GM20000 (cell line): ENCODE data around the gene PHOX2B.

Source experiments
- DNase-seq: peaks from one replicate; pipeline ENCODE4 v3.0.0; 2012; ENCODE audit warnings: low spot score
- TF ChIP-seq, protein P1 (sequence below): IDR thresholded peaks from 2 replicates; pipeline ENCODE4 v1.5.1; 2012; ENCODE audit warnings: mild to moderate bottlenecking, control low read depth; ENCODE audit errors: extremely low read depth, missing control alignments

The PHOX2B gene

DNA sequence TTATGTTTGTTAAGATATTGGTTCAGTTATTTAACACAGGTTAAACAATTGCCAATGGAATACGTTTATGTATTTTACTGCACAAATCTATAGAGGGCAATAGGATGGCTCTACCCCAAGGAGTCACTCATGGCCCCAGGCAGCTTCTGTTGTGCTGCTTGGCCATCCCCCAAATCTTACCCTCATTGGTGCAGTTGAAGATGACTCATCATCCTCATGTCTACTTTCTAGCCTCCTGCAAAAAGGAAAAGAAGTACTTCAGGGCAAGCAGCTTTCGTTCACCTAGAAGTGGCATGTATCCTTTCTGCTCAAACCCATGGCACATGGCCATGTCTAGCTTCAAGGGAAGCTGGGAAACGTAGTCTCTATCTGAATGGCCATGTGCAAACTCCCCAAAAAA, 14.2 kb downstream of the PHOX2B start:
- TF ChIP-seq, protein P1, sequence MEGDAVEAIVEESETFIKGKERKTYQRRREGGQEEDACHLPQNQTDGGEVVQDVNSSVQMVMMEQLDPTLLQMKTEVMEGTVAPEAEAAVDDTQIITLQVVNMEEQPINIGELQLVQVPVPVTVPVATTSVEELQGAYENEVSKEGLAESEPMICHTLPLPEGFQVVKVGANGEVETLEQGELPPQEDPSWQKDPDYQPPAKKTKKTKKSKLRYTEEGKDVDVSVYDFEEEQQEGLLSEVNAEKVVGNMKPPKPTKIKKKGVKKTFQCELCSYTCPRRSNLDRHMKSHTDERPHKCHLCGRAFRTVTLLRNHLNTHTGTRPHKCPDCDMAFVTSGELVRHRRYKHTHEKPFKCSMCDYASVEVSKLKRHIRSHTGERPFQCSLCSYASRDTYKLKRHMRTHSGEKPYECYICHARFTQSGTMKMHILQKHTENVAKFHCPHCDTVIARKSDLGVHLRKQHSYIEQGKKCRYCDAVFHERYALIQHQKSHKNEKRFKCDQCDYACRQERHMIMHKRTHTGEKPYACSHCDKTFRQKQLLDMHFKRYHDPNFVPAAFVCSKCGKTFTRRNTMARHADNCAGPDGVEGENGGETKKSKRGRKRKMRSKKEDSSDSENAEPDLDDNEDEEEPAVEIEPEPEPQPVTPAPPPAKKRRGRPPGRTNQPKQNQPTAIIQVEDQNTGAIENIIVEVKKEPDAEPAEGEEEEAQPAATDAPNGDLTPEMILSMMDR = no peak
- DNase-seq = no peak

DNA sequence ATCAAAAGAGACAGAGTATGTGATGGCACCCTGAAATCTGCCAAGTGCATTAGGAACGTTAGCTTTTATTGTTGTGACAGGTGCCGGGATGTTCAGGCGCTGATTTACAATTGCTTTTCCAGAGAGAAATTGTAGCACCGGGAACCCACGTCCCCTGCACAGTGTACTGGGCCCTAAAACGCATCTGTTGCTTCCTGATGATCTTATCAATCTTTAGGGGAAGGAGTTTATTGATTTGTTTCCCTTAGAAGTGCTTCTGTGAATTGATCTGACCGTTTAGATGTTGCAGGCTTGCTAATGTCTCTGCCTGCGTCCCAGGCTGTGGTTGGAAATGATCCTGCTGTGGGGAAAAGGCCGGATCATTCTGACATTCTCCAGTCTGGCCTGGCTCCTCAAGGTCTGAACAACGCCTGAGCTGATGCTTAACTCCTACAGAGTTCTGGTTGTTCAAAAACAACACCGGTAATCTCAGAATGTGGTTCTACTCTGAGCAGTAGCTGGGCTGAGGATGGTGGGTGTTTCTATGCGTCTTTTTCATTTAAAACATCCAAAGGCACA, 16.9 kb downstream of the PHOX2B start:
- no peak for DNase-seq
- TF ChIP-seq, protein P1 = no peak

DNA sequence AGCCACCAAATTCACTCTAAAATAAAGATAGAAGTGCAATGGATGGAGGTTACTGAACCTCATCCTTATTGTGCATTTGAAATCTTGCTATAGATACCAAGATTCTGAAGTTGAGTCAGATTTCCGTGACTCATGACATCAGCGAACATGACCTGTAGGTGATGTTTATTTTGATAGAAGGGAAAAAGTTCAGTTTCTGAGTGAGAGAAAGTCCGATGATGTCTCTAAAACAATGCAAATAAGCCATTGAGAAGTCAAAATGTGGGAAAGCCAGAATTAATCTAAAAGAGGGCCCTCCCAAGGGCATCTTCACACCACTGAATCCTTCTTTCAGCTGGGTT, 20.0 kb downstream of the PHOX2B start:
- TF ChIP-seq, protein P1 = no peak
- no peak for DNase-seq

DNA sequence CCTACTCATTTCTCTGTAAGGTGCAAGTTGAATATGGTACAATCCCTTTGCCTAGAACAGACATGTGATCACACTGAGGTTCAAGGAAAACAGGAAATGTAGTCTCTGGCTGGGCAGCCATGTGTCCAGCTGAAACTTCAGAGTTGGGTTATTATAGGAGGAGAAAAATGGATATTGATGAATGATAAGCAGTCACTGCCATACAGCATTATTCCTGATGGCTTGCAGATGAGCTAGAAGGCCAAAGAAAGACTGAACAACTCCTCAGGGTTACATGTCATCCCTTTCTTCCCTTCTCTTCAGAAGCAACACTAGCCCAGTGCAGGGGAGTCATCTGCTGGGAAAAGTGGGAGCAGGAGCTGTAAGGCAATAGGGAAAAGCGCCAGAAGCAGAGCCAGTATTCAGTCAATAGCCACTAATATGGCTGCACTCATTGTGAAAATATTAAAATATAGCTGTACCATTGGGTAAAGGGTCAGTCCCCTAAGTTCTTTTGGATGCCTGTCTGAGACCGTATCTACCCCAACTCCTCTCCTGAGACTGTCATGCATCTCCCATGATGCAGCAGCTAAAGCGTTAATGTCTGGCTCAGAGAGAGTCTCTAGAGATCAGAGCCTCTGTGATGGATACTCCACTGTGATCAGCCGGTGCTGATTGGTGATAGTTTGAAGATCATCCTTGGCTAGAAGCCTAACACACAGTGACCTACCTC, 20.5 kb downstream of the PHOX2B start:
- DNase-seq = no peak
- TF ChIP-seq, protein P1 = no peak

DNA sequence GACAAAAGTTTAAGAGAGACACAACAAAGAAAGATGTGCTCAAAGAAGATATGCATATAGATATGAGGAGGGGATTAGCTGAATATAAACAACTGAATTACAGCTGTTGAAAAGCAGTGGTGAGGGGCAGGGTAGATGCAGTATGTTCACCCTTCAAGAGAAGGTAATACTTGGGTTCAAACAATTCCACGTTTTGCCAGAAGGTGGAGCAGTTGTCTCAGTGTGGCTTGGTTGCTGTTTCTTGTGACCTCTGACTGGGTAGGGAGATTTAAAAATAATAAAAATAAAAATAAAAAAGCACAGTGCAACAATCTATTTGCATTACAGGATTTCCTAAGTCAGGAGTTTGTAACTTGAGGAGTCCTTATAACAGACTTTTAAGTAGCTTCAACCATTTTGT, 23.3 kb downstream of the PHOX2B start:
- TF ChIP-seq, protein P1 = no peak
- no peak for DNase-seq

DNA sequence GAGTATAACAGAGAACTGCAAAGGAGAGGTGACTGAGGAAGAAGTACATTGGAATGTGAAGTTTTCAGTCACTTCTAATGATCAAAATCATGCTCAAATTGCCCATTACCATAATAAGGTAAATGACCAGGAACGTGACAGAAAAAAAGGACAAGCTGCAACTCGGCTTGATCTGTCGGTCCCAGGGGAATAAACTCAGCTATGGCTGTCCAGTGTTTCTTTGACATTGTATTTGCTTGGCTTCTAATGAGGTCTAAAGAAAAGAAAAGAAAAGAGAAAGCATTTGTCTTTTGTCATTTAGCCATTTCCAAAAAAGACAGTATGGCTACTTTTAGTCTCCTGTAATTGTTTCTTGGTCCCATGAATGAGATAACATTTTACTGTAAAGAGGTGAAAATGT, 25.2 kb downstream of the PHOX2B start:
- DNase-seq = no peak
- TF ChIP-seq, protein P1 = no peak

DNA sequence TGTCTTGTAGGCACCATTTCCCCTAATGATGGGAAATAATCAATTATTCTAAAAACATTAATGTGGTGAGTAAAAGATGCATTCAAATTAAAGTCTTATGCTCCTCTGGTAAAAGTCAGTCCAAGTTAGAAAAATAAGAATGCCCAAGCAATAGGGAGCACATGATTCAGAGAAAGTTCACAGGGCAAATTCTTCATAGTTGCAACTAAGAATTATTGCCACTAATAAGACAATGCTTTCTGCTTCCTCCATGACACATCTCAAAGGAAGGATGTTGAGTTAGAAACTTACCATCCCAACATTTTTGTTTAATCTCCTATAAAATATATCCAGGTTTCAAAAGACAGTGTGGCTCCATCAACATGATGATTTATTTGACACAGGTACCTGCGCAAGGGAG, 26.3 kb downstream of the PHOX2B start:
- DNase-seq = no peak
- TF ChIP-seq, protein P1 = no peak
